SU-DHL-6 (cell line): ENCODE data around the gene DHRS13.
"Not testable (repeated sequence)": the region's sequence is repeated elsewhere in the genome, so short reads cannot be mapped to it uniquely, and the experiment has no call there.

Experiments
- H2AFZ ChIP-seq: fragments of 200-600 bp; sonication (generic); 2 replicates; pipeline ENCODE4 v1.6.1; 2014; ENCODE audit warnings: low read depth, mild to moderate bottlenecking, moderate library complexity, mixed read lengths, antibody characterized with exemption, low read length; ENCODE audit not compliant: severe bottlenecking
- H3F3A ChIP-seq: fragments of 200-600 bp; shearing (Covaris generic); 2 replicates; pipeline ENCODE4 v1.6.0; 2016; ENCODE audit warnings: antibody characterized with exemption, mild to moderate bottlenecking; ENCODE audit not compliant: insufficient read depth
- H3K27ac ChIP-seq: fragments of 200-600 bp; sonication (generic); 2 replicates; pipeline ENCODE4 v1.5.1; 2016; ENCODE audit warnings: low read depth, mild to moderate bottlenecking, low read length, moderate library complexity, mixed read lengths
- H3K27me3 ChIP-seq: fragments of 200-600 bp; sonication (generic), shearing (Covaris generic); 2 replicates; pipeline ENCODE4 v1.6.0; 2014; ENCODE audit warnings: mild to moderate bottlenecking, low read length
- H3K36me3 ChIP-seq: fragments of 200-600 bp; sonication (generic); 2 replicates; pipeline ENCODE4 v1.6.1; 2014; ENCODE audit warnings: mild to moderate bottlenecking, low read length, mixed read lengths
- H3K4me2 ChIP-seq: fragments of 300-600, 200-600 bp; shearing (Covaris generic), sonication (generic); 2 replicates; pipeline ENCODE4 v1.6.0; 2014; ENCODE audit warnings: low read length, low read depth, mild to moderate bottlenecking; ENCODE audit not compliant: poor library complexity, severe bottlenecking
- H3K4me3 ChIP-seq: fragments of 200-600 bp; sonication (generic); 2 replicates; pipeline ENCODE4 v1.5.1; 2014; ENCODE audit warnings: antibody characterized with exemption, low read length, mild to moderate bottlenecking, mixed read lengths; ENCODE audit not compliant: insufficient read depth, poor library complexity, severe bottlenecking
- H3K79me2 ChIP-seq: fragments of 200-600 bp; sonication (generic); 2 replicates; pipeline ENCODE4 v1.6.1; 2014; ENCODE audit warnings: mild to moderate bottlenecking, low read length, moderate library complexity; ENCODE audit not compliant: insufficient read depth
- H3K9ac ChIP-seq: fragments of 200-600 bp; sonication (generic); 2 replicates; pipeline ENCODE4 v1.7.0; 2014; ENCODE audit warnings: mild to moderate bottlenecking, low read length
- H3K9me2 ChIP-seq: fragments of 200-600 bp; sonication (generic); replicated peaks from 2 replicates; pipeline ENCODE4 v1.6.1; 2014; ENCODE audit warnings: low read length; ENCODE audit not compliant: insufficient read depth
- H3K9me3 ChIP-seq: fragments of 200-600 bp; sonication (generic); 2 replicates; pipeline ENCODE4 v1.6.1; 2014; ENCODE audit warnings: low read length, mixed read lengths; ENCODE audit not compliant: insufficient read depth
- H4K20me1 ChIP-seq: fragments of 200-600 bp; sonication (generic); 2 replicates; pipeline ENCODE4 v1.6.1; 2014; ENCODE audit warnings: low read depth, mild to moderate bottlenecking, antibody characterized with exemption, low read length, moderate library complexity, mixed read lengths
- CTCF ChIP-seq: fragments of 200-600 bp; sonication (generic); IDR thresholded peaks from one replicate; pipeline ENCODE4 v1.5.1; 2017; ENCODE audit warnings: antibody characterized with exemption, mild to moderate bottlenecking, low read length, moderate library complexity; ENCODE audit not compliant: insufficient read depth, poor library complexity, severe bottlenecking
- EZH2phosphoT487 ChIP-seq: fragments of 200-600 bp; sonication (generic), shearing (Covaris generic); conservative IDR thresholded peaks from 2 replicates; pipeline ENCODE4 v1.6.1; 2018; ENCODE audit warnings: mild to moderate bottlenecking, antibody characterized with exemption, low read length, moderate library complexity, mixed read lengths

The DHRS13 gene

DNA sequence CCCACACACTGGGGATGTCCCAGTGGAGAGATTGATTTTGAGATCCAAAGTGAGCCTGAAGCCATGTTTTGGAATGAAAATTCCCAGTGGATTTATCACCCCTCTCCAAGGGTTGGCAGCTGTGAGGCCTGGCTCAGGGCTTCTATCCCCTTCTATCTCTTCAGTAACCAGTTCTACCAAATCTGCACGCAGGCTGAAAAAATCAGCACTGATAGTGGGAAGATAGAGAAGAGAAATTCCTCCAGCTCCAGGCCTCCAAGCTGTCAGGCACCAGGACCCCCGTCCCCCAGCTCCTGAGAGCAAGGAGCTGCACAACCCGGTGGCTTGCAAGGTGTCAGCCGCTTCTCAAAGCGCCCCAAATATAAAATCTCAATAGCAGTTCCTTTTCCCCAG, 6.4 kb downstream of the DHRS13 start:
- Histone ChIP-seq H3F3A (peaks cover 27% of the 10 kb centered on the region), H3K27ac (peak overlapping the region; percentile 74), H3K36me3 (no peaks in the 10 kb centered on the region), H3K9me3 (no peaks in the 10 kb centered on the region), H3K4me3 (peak overlapping the region; percentile 89), H3K9ac (peak overlapping the region; percentile 89), H3K4me2 (peak overlapping the region; percentile 83), H3K9me2 (no peaks in the 10 kb centered on the region), H4K20me1 (no peaks in the 10 kb centered on the region), H3K79me2 (peaks cover 33% of the 10 kb centered on the region), H2AFZ (no peak overlapping the region), H3K27me3 (no peaks in the 10 kb centered on the region)
- no peak for TF ChIP-seq CTCF
- TF ChIP-seq EZH2phosphoT487, result no peak

GRCh38 chr17:28895794-28896447, 7.0 kb downstream of the DHRS13 start:
- no peak for TF ChIP-seq CTCF
- TF ChIP-seq EZH2phosphoT487, result no peak
- H3K79me2 ChIP-seq, result peaks cover 27% of the 10 kb centered on the region

GRCh38 chr17:28893248-28894183, 9.4 kb downstream of the DHRS13 start:
- H3K4me2 ChIP-seq, result peak overlapping the region; percentile 57
- not testable (repeated sequence) for H3K9me2 ChIP-seq, H3K4me3 ChIP-seq, H4K20me1 ChIP-seq, H2AFZ ChIP-seq, H3K36me3 ChIP-seq, H3K27me3 ChIP-seq, H3K9me3 ChIP-seq
- peaks cover 15% of the 10 kb centered on the region for H3F3A ChIP-seq
- peaks cover 20% of the 10 kb centered on the region; the same call in 1 of the 2 replicates for H3K79me2 ChIP-seq
- H3K9ac ChIP-seq, result peak overlapping the region; percentile 44
- peak overlapping the region; percentile 85 for H3K27ac ChIP-seq

More at GRCh38 chr17:28895794-28896447, 7.0 kb downstream of the DHRS13 start:
- Histone ChIP-seq H3K4me3 (peak overlapping the region; percentile 89), H3K4me2 (peak overlapping the region; percentile 83), H3K9me3 (no peaks in the 10 kb centered on the region), H4K20me1 (no peaks in the 10 kb centered on the region), H3K27me3 (no peaks in the 10 kb centered on the region), H3K9ac (peak overlapping the region; percentile 89), H3K27ac (peak overlapping the region; percentile 74; the same call in 1 of the 2 replicates), H3F3A (peaks cover 27% of the 10 kb centered on the region), H3K9me2 (no peaks in the 10 kb centered on the region), H2AFZ (no peak overlapping the region), H3K36me3 (no peaks in the 10 kb centered on the region)
